SK-N-SH (cell line): ENCODE data around the gene TLR7. TPM values are rescaled to one million over a fixed set of nuclear protein-coding genes. Genes with fewer than 3 reads are reported as not detected.

ENCODE experiments used
- CTCF ChIA-PET: fragments of 300-600, 350-600 bp; formaldehyde crosslinking; extraction: SDS; loops from one replicate; lab custom pipeline; 2021; lab: Yijun Ruan, JAX
- POLR2A ChIA-PET: fragments of 350-600 bp; sonication (Branson Sonifier 250); formaldehyde crosslinking; extraction: SDS; loops from one replicate; lab custom pipeline; 2020; ENCODE audit warnings: antibody characterized with exemption, inconsistent platforms; lab: Yijun Ruan, JAX
- DNase-seq: peaks from one replicate; pipeline ENCODE4 v3.0.0; 2012
- H2AFZ ChIP-seq: fragments of 200-600 bp; sonication (generic); 2 replicates; pipeline ENCODE4 v1.8.1; 2016; ENCODE audit warnings: antibody characterized with exemption, mild to moderate bottlenecking, low read depth
- H3F3A ChIP-seq: fragments of 200-600 bp; sonication (generic); replicated peaks from 2 replicates; pipeline ENCODE3; 2016; ENCODE audit warnings: antibody characterized with exemption, mild to moderate bottlenecking; ENCODE audit not compliant: insufficient read depth
- H3K27ac ChIP-seq, 2 experiments: fragments of 200-500 bp in 1 of 2; fragments of 200-600 bp in 1 of 2; sonication (Bioruptor generic) in 1 of 2; sonication (generic), shearing (Covaris generic) in 1 of 2; 2 replicates each; pipeline versions ENCODE4 v1.5.1 to v1.6.1; 2014 to 2016; ENCODE audit warnings: low read depth in 2 of 2, inconsistent platforms in 1 of 2, low read length in 1 of 2, mild to moderate bottlenecking in 1 of 2, mixed read lengths in 1 of 2
- H3K27me3 ChIP-seq: fragments of 200-600 bp; sonication (generic), shearing (Covaris generic); 2 replicates; pipeline ENCODE4 v1.6.1; 2016; ENCODE audit warnings: mixed run types; ENCODE audit not compliant: insufficient read depth
- H3K36me3 ChIP-seq, 2 experiments: fragments of 200-500 bp in 1 of 2; fragments of 200-600 bp in 1 of 2; sonication (Bioruptor generic) in 1 of 2; sonication (generic) in 1 of 2; replicated peaks in 1 of 2; 2 replicates each; pipeline versions ENCODE3 to v1.5.1; 2014 to 2016; ENCODE audit warnings: low read length in 1 of 2, mild to moderate bottlenecking in 1 of 2; ENCODE audit not compliant: insufficient read depth in 2 of 2, control insufficient read depth in 1 of 2
- H3K4me1 ChIP-seq, 2 experiments: fragments of 200-500 bp in 1 of 2; fragments of 200-600 bp in 1 of 2; sonication (Bioruptor generic) in 1 of 2; sonication (generic), shearing (Covaris generic) in 1 of 2; 2 replicates each; pipeline versions ENCODE4 v1.5.1 to v1.6.1; 2014 to 2016; ENCODE audit warnings: low read depth in 1 of 2, low read length in 1 of 2, mixed run types in 1 of 2; ENCODE audit not compliant: insufficient read depth in 2 of 2, control insufficient read depth in 1 of 2
- H3K4me2 ChIP-seq: fragments of 200-600 bp; sonication (generic), shearing (Covaris generic); 2 replicates; pipeline ENCODE4 v1.6.1; 2017; ENCODE audit warnings: mixed run types
- H3K4me3 ChIP-seq, 2 experiments: fragments of 200-500 bp in 1 of 2; fragments of 200-600 bp in 1 of 2; sonication (Bioruptor generic) in 1 of 2; sonication (generic), shearing (Covaris generic) in 1 of 2; 2 replicates each; pipeline versions ENCODE4 v1.5.1 to v1.8.1; 2014 to 2016; ENCODE audit warnings: low read depth in 2 of 2, inconsistent platforms in 1 of 2, low read length in 1 of 2, mild to moderate bottlenecking in 1 of 2, mixed read lengths in 1 of 2, moderate library complexity in 1 of 2
- H3K79me2 ChIP-seq: fragments of 200-600 bp; sonication (generic); 2 replicates; pipeline ENCODE4 v1.8.1; 2017; ENCODE audit warnings: mild to moderate bottlenecking; ENCODE audit not compliant: insufficient read depth
- H3K9ac ChIP-seq: fragments of 200-600 bp; sonication (generic); 2 replicates; pipeline ENCODE4 v1.6.1; 2017; ENCODE audit warnings: mixed run types
- H3K9me2 ChIP-seq: fragments of 200-600 bp; sonication (generic); 2 replicates; pipeline ENCODE4 v1.6.1; 2017; ENCODE audit warnings: mixed run types
- H3K9me3 ChIP-seq: fragments of 200-600 bp; sonication (generic); 2 replicates; pipeline ENCODE4 v1.6.1; 2017; ENCODE audit warnings: mixed run types, mild to moderate bottlenecking, moderate library complexity
- H4K20me1 ChIP-seq: fragments of 200-600 bp; sonication (generic); 2 replicates; pipeline ENCODE4 v1.6.1; 2017; ENCODE audit warnings: mild to moderate bottlenecking, mixed run types; ENCODE audit not compliant: insufficient read depth
- CTCF ChIP-seq: fragments of 200-600 bp; sonication (generic); IDR thresholded peaks from 2 replicates; pipeline ENCODE4 v1.6.1; 2017; ENCODE audit warnings: antibody characterized with exemption, mild to moderate bottlenecking, moderate library complexity
- EP300 ChIP-seq, 2 experiments: IDR thresholded peaks; 2 replicates each; pipeline versions ENCODE4 v1.4.0 to v1.6.1; 2012; ENCODE audit warnings: borderline replicate concordance in 1 of 2, low read depth in 1 of 2, low read length in 1 of 2
- GABPA ChIP-seq: IDR thresholded peaks from 2 replicates; pipeline ENCODE4 v1.4.0; 2012; ENCODE audit warnings: low read depth, mild to moderate bottlenecking
- IRF3 ChIP-seq: fragments of 150-350 bp; IDR thresholded peaks from 2 replicates; pipeline ENCODE4 v1.6.1; 2016; ENCODE audit warnings: mild to moderate bottlenecking, low read depth, low read length
- MEF2A ChIP-seq: IDR thresholded peaks from 2 replicates; pipeline ENCODE4 v1.4.0; 2012; ENCODE audit warnings: low read depth, borderline replicate concordance
- MXI1 ChIP-seq: IDR thresholded peaks from 2 replicates; pipeline ENCODE4 v1.6.1; 2012; ENCODE audit warnings: mild to moderate bottlenecking, low read depth, low read length, improper control_type of control experiment
- NRF1 ChIP-seq: IDR thresholded peaks from 2 replicates; pipeline ENCODE4 v1.6.1; 2012; ENCODE audit warnings: low read depth, mild to moderate bottlenecking, low read length
- POLR2AphosphoS5 ChIP-seq: IDR thresholded peaks from 2 replicates; pipeline ENCODE4 v1.6.1; 2012; ENCODE audit warnings: low read depth, low read length
- RCOR1 ChIP-seq: fragments of 150-350 bp; IDR thresholded peaks from 2 replicates; pipeline ENCODE4 v1.6.1; 2017; ENCODE audit warnings: antibody characterized with exemption, low read length
- RFX5 ChIP-seq: IDR thresholded peaks from 2 replicates; pipeline ENCODE4 v1.6.1; 2012; ENCODE audit warnings: mild to moderate bottlenecking, improper control_type of control experiment, low read length
- RXRA ChIP-seq: IDR thresholded peaks from 2 replicates; pipeline ENCODE4 v1.4.0; 2012; ENCODE audit warnings: low read depth, mild to moderate bottlenecking, borderline replicate concordance
- SIN3A ChIP-seq: IDR thresholded peaks from 2 replicates; pipeline ENCODE4 v1.6.1; 2012; ENCODE audit warnings: low read depth, mild to moderate bottlenecking, low read length, moderate library complexity, borderline replicate concordance
- TCF12 ChIP-seq: IDR thresholded peaks from 2 replicates; pipeline ENCODE4 v1.4.0; 2012
- USF1 ChIP-seq: IDR thresholded peaks from 2 replicates; pipeline ENCODE4 v1.4.0; 2012; ENCODE audit warnings: low read depth, borderline replicate concordance
- YY1 ChIP-seq: IDR thresholded peaks from 2 replicates; pipeline ENCODE4 v1.4.0; 2012; ENCODE audit warnings: low read depth, mild to moderate bottlenecking
- WGBS: methylation state at CpG from one replicate; pipeline ENCODE4 v1.1.6; 2017; ENCODE audit warnings: low lambda C conversion rate; 5-methylcytosine and 5-hydroxymethylcytosine counted together
- polyA plus RNA-seq, 3 experiments: library from polyadenylated mRNA; depleted of rRNA; stranded (reverse); fragments of >200 nt; gene quantifications; 2 replicates each; pipeline ENCODE4 v1.2.3, GENCODE V29; 2012
- TF ChIP-seq, protein P1 (sequence below): IDR thresholded peaks from 2 replicates; pipeline ENCODE4; 2012
- TF ChIP-seq, protein P2 (sequence below): IDR thresholded peaks from 2 replicates; pipeline ENCODE4 v1.4.0; 2012; ENCODE audit warnings: low read depth, borderline replicate concordance

The TLR7 gene
- polyA plus RNA-seq, 1 of the 3 experiments (the other 2 are of a cell fraction) = not detected

- TF ChIP-seq CTCF = peak; percentile 78
- no peak for TF ChIP-seq RFX5
Observed at GRCh38 chrX:12894074-12895030, 27.5 kb downstream of the TLR7 start (continued).

GRCh38 chrX:12895866-12896265 is 29.0 kb downstream of the TLR7 start:
- Histone ChIP-seq H3K27me3 (peaks cover 24% of the 10 kb centered on the region; the same call in 1 of the 2 replicates), H3K79me2 (no peaks in the 10 kb centered on the region), H3K27ac (no peak overlapping the region), H3K9ac (no peak overlapping the region), H4K20me1 (no peaks in the 10 kb centered on the region), H3K4me3 (no peak overlapping the region), H2AFZ (no peak overlapping the region), H3K9me2 (no peaks in the 10 kb centered on the region), H3K4me2 (no peak overlapping the region), H3F3A (no peaks in the 10 kb centered on the region), H3K36me3 (no peaks in the 10 kb centered on the region), H3K4me1 (no peaks in the 10 kb centered on the region), H3K9me3 (no peaks in the 10 kb centered on the region)
- DNase-seq = no peak
- POLR2A ChIA-PET = no interaction called here
- WGBS = 13% methylated on average over 2 of the region's 2 CpGs
- CTCF ChIA-PET = interaction anchor here (0.6 to 8.1 kb wide), 5 partner anchors 81 to 1597 kb away, joined by 3 to 56 read pairs (median 3); no protein-coding TSS in a partner anchor
- TF ChIP-seq RFX5 = no peak
- no peak for TF ChIP-seq TCF12
- TF ChIP-seq NRF1 = no peak
- TF ChIP-seq USF1 = no peak
- no peak for TF ChIP-seq POLR2AphosphoS5
- no peak for TF ChIP-seq YY1
- TF ChIP-seq EP300 (IDR thresholded peaks at IDR 0.05; ENCODE audit: borderline replicate concordance in 1 of 2, low read depth in 1 of 2, low read length in 1 of 2) = no peak
- no peak for TF ChIP-seq RCOR1
- TF ChIP-seq, protein P1, sequence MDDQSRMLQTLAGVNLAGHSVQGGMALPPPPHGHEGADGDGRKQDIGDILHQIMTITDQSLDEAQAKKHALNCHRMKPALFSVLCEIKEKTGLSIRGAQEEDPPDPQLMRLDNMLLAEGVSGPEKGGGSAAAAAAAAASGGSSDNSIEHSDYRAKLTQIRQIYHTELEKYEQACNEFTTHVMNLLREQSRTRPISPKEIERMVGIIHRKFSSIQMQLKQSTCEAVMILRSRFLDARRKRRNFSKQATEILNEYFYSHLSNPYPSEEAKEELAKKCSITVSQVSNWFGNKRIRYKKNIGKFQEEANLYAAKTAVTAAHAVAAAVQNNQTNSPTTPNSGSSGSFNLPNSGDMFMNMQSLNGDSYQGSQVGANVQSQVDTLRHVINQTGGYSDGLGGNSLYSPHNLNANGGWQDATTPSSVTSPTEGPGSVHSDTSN = no peak
- no peak for TF ChIP-seq IRF3
- TF ChIP-seq, protein P2, sequence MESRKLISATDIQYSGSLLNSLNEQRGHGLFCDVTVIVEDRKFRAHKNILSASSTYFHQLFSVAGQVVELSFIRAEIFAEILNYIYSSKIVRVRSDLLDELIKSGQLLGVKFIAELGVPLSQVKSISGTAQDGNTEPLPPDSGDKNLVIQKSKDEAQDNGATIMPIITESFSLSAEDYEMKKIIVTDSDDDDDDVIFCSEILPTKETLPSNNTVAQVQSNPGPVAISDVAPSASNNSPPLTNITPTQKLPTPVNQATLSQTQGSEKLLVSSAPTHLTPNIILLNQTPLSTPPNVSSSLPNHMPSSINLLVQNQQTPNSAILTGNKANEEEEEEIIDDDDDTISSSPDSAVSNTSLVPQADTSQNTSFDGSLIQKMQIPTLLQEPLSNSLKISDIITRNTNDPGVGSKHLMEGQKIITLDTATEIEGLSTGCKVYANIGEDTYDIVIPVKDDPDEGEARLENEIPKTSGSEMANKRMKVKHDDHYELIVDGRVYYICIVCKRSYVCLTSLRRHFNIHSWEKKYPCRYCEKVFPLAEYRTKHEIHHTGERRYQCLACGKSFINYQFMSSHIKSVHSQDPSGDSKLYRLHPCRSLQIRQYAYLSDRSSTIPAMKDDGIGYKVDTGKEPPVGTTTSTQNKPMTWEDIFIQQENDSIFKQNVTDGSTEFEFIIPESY = no peak
- TF ChIP-seq MXI1 = no peak
- no peak for TF ChIP-seq GABPA
- no peak for TF ChIP-seq MEF2A
- no peak for TF ChIP-seq SIN3A
- no peak for TF ChIP-seq RXRA
